CD8-positive, alpha-beta memory T cell (primary cell): Measurements from ENCODE around the gene HMGXB3. TPM values are rescaled to one million over a fixed set of nuclear protein-coding genes. Genes with fewer than 3 reads are reported as not detected.
A peak's percentile ranks its signal among the peaks of the same experiment; 100 is the strongest.
"Not testable (repeated sequence)": the region's sequence is repeated elsewhere in the genome, so short reads cannot be mapped to it uniquely, and the experiment has no call there.

ENCODE experiments used
- CTCF ChIA-PET: fragments of 350-600 bp; sonication (Branson Sonifier 250); formaldehyde crosslinking; loops from one replicate; lab custom pipeline; 2021; ENCODE audit warnings: antibody characterized with exemption; lab: Charles Lee
- POLR2A ChIA-PET: fragments of 350-600 bp; sonication (Branson Sonifier 250); formaldehyde crosslinking; loops from one replicate; lab custom pipeline; 2021; ENCODE audit warnings: antibody characterized with exemption; lab: Charles Lee
- DNase-seq, 5 donors: peaks; one replicate each; pipeline versions ENCODE4 v3.0.0 to v3.0.0-alpha.2; 2020 to 2022; ENCODE audit warnings: mixed read lengths in 1 of 5
- H3K27ac ChIP-seq: one replicate; pipeline ENCODE4 v1.7.0; 2013; ENCODE audit warnings: low read depth, mild to moderate bottlenecking, low read length, moderate library complexity
- H3K27me3 ChIP-seq: 2 replicates; pipeline ENCODE4 v1.7.0; 2013; ENCODE audit warnings: low read length, mild to moderate bottlenecking; ENCODE audit not compliant: insufficient read depth, poor library complexity, severe bottlenecking
- H3K36me3 ChIP-seq: 2 replicates; pipeline ENCODE4 v1.7.0; 2013; ENCODE audit warnings: mild to moderate bottlenecking, low read length, moderate library complexity; ENCODE audit not compliant: insufficient read depth
- H3K4me1 ChIP-seq: 2 replicates; pipeline ENCODE4 v1.7.0; 2013; ENCODE audit warnings: mild to moderate bottlenecking, low read length, moderate library complexity; ENCODE audit not compliant: insufficient read depth
- H3K4me3 ChIP-seq: 2 replicates; pipeline ENCODE4 v1.7.0; 2013; ENCODE audit warnings: mild to moderate bottlenecking, low read length
- H3K9me3 ChIP-seq: 2 replicates; pipeline ENCODE4 v1.7.0; 2013; ENCODE audit warnings: mild to moderate bottlenecking, low read length
- H3K27ac Mint-ChIP-seq, 8 donors: one replicate each; pipeline ENCODE4 v1.8.0; 2020 to 2021; ENCODE audit warnings: mixed read lengths in 8 of 8, mild to moderate bottlenecking in 6 of 8, inconsistent platforms in 3 of 8, moderate library complexity in 3 of 8
- H3K27me3 Mint-ChIP-seq, 2 donors: one replicate each; pipeline ENCODE4 v1.8.0; 2020 to 2021; ENCODE audit warnings: mixed read lengths in 2 of 2, mild to moderate bottlenecking in 1 of 2, moderate library complexity in 1 of 2
- H3K36me3 Mint-ChIP-seq, 3 donors: one replicate each; pipeline ENCODE4 v1.8.0; 2020 to 2021; ENCODE audit warnings: mixed read lengths in 3 of 3, inconsistent platforms in 1 of 3, mild to moderate bottlenecking in 1 of 3
- H3K4me1 Mint-ChIP-seq, 3 donors: one replicate each; pipeline ENCODE4 v1.8.0; 2020 to 2021; ENCODE audit warnings: mixed read lengths in 3 of 3, inconsistent platforms in 1 of 3, mild to moderate bottlenecking in 1 of 3
- H3K4me3 Mint-ChIP-seq, 7 donors: one replicate each; pipeline ENCODE4 v1.8.0; 2020 to 2021; ENCODE audit warnings: mixed read lengths in 7 of 7, mild to moderate bottlenecking in 6 of 7, moderate library complexity in 4 of 7, inconsistent platforms in 2 of 7
- H3K9me3 Mint-ChIP-seq, 5 donors: one replicate each; pipeline ENCODE4 v1.8.0; 2020 to 2022; ENCODE audit warnings: mixed read lengths in 5 of 5, mild to moderate bottlenecking in 3 of 5, moderate library complexity in 2 of 5, inconsistent platforms in 1 of 5
- polyA plus RNA-seq: library from polyadenylated mRNA; unstranded; fragments of 300-500 nt; fragmentation: Illumina TruSeq; gene quantifications from one replicate; pipeline ENCODE4 v1.2.3, GENCODE V29; 2021
- total RNA-seq, 2 experiments: library from RNA; stranded (reverse); gene quantifications; one replicate each; pipeline ENCODE4 v1.2.3, GENCODE V29; 2021

HMGXB3 gene
- total and polyA plus RNA-seq, 3 experiments from 2014 or later = 15.3 to 40.7 (median 36.8) TPM

DNA sequence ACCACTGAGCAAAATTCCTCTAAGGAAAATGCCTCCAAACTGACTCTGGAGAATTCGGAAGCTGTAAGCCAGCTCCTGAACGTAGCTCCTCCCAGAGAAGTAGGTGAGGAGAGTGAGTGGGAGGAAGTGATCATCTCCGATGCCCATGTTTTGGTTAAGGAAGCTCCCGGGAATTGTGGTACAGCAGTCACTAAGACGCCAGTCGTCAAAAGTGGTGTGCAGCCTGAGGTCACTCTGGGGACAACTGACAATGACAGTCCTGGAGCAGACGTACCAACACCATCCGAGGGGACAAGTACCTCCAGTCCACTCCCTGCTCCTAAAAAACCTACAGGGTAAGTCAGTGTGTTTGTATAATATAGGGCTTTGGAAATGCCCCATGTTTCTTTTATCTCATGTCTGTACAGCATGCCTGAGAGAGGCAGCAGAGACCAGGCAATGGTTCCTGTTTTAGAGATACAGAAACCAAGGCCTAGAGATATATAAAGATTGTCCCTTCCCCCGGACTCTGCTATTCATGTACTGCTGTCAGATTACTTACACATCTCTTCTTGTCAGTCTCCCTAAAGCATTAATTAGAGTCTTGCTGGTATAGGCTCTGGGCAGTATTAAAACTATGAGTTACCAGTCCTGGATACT is 23.9 kb downstream of the HMGXB3 start:
- CTCF ChIA-PET = no interaction called here

DNA sequence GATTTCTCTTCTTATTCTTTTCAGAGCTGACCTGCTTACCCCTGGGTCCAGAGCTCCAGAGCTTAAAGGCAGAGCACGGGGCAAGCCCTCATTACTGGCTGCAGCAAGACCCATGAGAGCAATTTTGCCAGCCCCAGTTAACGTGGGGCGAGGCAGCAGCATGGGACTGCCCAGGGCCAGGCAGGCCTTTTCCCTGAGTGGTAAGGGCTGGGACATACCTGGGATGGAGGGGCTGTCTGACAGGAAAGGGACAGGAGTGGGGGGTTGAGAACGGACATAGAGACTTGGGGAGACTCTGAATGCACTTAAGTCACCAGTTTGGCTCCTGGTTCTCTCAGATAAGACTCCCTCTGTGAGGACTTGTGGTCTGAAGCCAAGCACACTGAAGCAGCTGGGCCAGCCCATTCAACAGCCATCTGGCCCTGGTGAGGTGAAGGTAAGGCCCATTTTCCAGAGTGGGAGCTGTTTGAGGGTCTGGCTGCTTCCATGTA is 26.2 kb downstream of the HMGXB3 start:
- Mint-ChIP-seq H3K27ac (no peak overlapping the region), H3K36me3 (peaks cover 25 to 89% (median 30%) of the 10 kb centered on the region in 3 donors), H3K27me3 (no peaks in the 10 kb centered on the region), H3K4me1 (peaks cover 0 to 3% (median 0%) of the 10 kb centered on the region in 3 donors), H3K4me3 (no peak overlapping the region), H3K9me3 (no peaks in the 10 kb centered on the region)
- Histone ChIP-seq H3K36me3 (peaks cover 39% of the 10 kb centered on the region), H3K4me1 (no peaks in the 10 kb centered on the region), H3K27ac (no peak overlapping the region), H3K9me3 (no peaks in the 10 kb centered on the region), H3K4me3 (no peak overlapping the region), H3K27me3 (no peaks in the 10 kb centered on the region)
- ChIA-PET CTCF (no interaction called here), POLR2A (no interaction called here)
- no peak for DNase-seq

More for the DNA sequence above, 23.9 kb downstream of the HMGXB3 start:
- Mint-ChIP-seq H3K9me3 (no peaks in the 10 kb centered on the region), H3K27ac (no peak overlapping the region), H3K4me1 (peaks cover 0 to 3% (median 0%) of the 10 kb centered on the region in 3 donors), H3K27me3 (no peaks in the 10 kb centered on the region), H3K36me3 (peaks cover 17 to 91% (median 32%) of the 10 kb centered on the region in 3 donors), H3K4me3 (no peak overlapping the region)
- Histone ChIP-seq H3K27me3 (no peaks in the 10 kb centered on the region), H3K4me3 (no peak overlapping the region), H3K9me3 (no peaks in the 10 kb centered on the region), H3K4me1 (no peaks in the 10 kb centered on the region), H3K27ac (no peak overlapping the region), H3K36me3 (peaks cover 44% of the 10 kb centered on the region)
- POLR2A ChIA-PET = no interaction called here
- DNase-seq = no peak

DNA sequence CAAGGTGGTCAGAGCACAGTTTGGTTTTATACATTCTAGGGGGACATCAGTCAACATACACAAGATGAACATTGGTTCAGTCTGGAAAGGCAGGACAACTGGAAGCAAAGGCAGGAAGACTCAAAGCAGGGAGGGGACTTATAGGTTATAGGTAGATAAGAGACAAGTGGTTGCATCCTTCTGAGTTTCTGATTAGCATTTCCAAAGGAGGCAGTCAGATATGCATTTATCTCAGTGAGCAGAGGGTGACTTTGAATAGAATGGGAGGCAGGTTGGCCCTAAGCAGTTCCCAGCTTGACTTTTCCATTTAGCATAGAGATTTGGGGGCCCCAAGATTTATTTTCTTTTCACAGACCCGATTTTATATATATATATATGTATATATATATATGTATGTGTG is 27.5 kb downstream of the HMGXB3 start:
- H3K27ac Mint-ChIP-seq, POLR2A ChIA-PET, H3K27me3 Mint-ChIP-seq, CTCF ChIA-PET, H3K4me3 ChIP-seq, H3K4me1 Mint-ChIP-seq, H3K9me3 Mint-ChIP-seq, H3K4me3 Mint-ChIP-seq, H3K27ac ChIP-seq, H3K9me3 ChIP-seq, H3K27me3 ChIP-seq, DNase-seq, H3K4me1 ChIP-seq: not testable (repeated sequence)
- H3K36me3 Mint-ChIP-seq = peaks cover 26 to 91% (median 30%) of the 10 kb centered on the region in 3 donors
- peaks cover 50% of the 10 kb centered on the region for H3K36me3 ChIP-seq

DNA sequence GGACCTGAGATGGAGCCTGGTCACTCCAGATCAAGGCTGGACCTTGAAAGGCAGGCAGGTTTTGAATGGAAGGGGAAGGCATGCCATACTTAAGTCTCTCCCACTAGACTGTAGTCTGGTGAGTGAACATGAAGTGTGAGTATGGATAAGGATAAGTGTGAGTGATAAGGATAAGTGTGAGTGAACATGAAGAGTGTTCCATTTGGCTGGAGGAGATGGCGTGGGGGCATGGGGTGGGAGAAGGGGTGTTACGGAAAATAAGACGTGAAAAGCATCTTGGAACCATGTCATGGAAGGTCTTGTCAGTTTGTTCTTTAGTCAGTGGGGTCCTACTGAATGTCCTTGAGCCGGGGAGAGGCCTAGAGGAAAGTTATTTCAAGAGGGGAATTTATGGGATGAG is 32.8 kb downstream of the HMGXB3 start:
- no peak for DNase-seq
- no peaks in the 10 kb centered on the region for H3K4me1 Mint-ChIP-seq
- H3K9me3 Mint-ChIP-seq = no peaks in the 10 kb centered on the region
- H3K4me3 ChIP-seq = no peak overlapping the region
- no peak overlapping the region for H3K27ac Mint-ChIP-seq
- no peaks in the 10 kb centered on the region for H3K9me3 ChIP-seq
- no peaks in the 10 kb centered on the region for H3K27me3 ChIP-seq
- peaks cover 61% of the 10 kb centered on the region for H3K36me3 ChIP-seq
- no peak overlapping the region for H3K27ac ChIP-seq
- no peaks in the 10 kb centered on the region for H3K4me1 ChIP-seq
- H3K4me3 Mint-ChIP-seq = no peak overlapping the region
- no peaks in the 10 kb centered on the region for H3K27me3 Mint-ChIP-seq
- H3K36me3 Mint-ChIP-seq = peaks cover 41 to 96% (median 43%) of the 10 kb centered on the region in 3 donors
- ChIA-PET CTCF (no interaction called here), POLR2A (interaction anchor here (0.8 kb wide), 1 partner anchor 14 kb away, joined by 4 read pairs; no protein-coding TSS in a partner anchor)

DNA sequence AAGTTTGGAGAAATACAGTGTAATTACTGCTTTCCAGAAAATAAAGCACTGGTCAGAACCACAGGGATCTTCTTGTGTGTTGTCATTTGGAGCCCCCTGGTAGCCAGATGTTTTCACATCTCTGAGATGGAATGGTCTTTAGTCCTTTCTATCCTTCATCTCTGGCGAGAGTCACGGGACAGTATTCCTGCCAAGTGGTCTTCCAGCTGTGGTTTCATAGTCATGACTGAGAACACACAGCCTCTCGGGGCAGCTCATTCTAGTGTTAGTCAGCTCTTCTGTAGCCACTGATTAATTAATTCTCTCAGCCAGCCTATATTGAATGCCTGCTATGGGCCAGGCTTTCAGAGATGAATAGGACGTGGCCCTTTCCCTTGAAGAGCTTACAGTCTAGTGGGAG is 34.1 kb downstream of the HMGXB3 start:
- Histone ChIP-seq H3K4me3 (no peak overlapping the region), H3K9me3 (no peaks in the 10 kb centered on the region), H3K27me3 (no peaks in the 10 kb centered on the region), H3K4me1 (no peaks in the 10 kb centered on the region), H3K36me3 (peaks cover 58% of the 10 kb centered on the region), H3K27ac (no peak overlapping the region)
- ChIA-PET POLR2A (no interaction called here), CTCF (interaction anchor here (0.6 to 0.9 kb wide), 2 partner anchors 43 to 205 kb away, joined by 3 read pairs; no protein-coding TSS in a partner anchor)
- H3K36me3 Mint-ChIP-seq = peaks cover 40 to 95% (median 44%) of the 10 kb centered on the region in 3 donors
- no peak for DNase-seq
- H3K27ac Mint-ChIP-seq = peak overlapping the region in 1 of 8 donors; percentile 68
- H3K4me3 Mint-ChIP-seq = no peak overlapping the region
- no peaks in the 10 kb centered on the region for H3K4me1 Mint-ChIP-seq
- H3K9me3 Mint-ChIP-seq = no peaks in the 10 kb centered on the region
- no peaks in the 10 kb centered on the region for H3K27me3 Mint-ChIP-seq

DNA sequence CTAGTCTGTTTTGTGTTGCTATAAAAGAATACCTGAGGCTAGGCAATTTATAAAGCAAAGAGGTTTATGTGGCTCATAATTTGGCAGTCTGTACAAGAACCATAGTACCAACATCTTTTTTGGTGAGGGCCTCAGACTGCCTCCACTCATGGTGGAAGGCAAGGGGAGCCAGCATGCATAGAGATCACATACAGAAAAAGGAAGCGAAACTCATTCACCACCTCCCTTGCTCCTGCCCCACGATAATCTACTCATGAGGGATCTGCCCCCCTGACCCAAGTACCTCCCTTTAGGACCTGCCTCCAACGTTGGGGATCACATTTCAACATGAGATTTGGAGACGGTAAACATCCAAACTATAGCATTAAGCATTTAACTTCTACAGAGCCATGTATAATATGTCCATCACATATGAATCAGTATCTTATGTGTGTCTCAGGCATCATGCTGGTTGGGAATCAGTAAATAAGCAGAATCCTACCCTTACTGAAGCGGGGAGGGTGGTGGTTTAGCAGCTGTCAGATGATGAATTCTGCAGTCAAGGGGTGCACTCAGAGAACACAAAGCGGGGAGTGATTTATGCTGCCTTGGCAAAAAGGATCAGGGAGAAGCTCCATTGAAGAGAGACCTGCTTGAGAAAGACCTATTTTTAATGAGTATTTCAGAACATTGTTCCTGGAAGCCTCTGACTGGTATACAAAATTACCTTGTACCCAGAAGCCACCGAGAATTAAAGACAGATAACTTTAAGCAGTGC is 34.8 kb downstream of the HMGXB3 start:
- no peaks in the 10 kb centered on the region for H3K9me3 Mint-ChIP-seq
- no peaks in the 10 kb centered on the region for H3K27me3 ChIP-seq
- no peaks in the 10 kb centered on the region for H3K4me1 ChIP-seq
- no peaks in the 10 kb centered on the region for H3K4me1 Mint-ChIP-seq
- H3K36me3 ChIP-seq = peaks cover 58% of the 10 kb centered on the region
- no peak overlapping the region for H3K4me3 Mint-ChIP-seq
- POLR2A ChIA-PET = no interaction called here
- CTCF ChIA-PET = interaction anchor here (0.6 to 0.9 kb wide), 2 partner anchors 44 to 206 kb away, joined by 3 read pairs; no protein-coding TSS in a partner anchor
- DNase-seq = no peak
- H3K9me3 ChIP-seq = no peaks in the 10 kb centered on the region
- H3K27ac ChIP-seq = no peak overlapping the region
- H3K36me3 Mint-ChIP-seq = peaks cover 42 to 97% (median 47%) of the 10 kb centered on the region in 3 donors
- no peaks in the 10 kb centered on the region for H3K27me3 Mint-ChIP-seq
- peak overlapping the region in 2 of 8 donors; percentile 55 to 62 for H3K27ac Mint-ChIP-seq
- H3K4me3 ChIP-seq = no peak overlapping the region

DNA sequence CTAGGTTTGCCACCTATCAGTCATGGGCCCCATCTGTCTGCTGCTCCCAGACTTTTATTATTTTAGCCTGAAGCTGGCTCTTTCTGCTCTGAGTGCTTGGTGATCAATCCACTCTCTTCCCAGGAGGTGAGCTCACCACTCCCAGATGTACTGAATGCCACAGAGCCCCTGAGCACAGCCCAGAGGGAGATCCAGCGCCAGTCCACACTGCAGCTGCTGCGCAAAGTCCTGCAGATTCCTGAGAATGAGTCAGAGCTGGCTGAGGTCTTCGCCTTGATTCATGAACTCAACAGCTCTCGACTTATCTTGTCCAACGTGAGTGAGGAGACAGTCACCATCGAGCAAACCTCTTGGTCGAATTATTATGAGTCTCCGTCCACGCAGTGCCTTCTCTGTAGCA is 36.0 kb downstream of the HMGXB3 start:
- DNase-seq = no peak
- Histone ChIP-seq H3K4me1 (no peaks in the 10 kb centered on the region), H3K4me3 (no peak overlapping the region), H3K36me3 (peaks cover 59% of the 10 kb centered on the region), H3K27ac (no peak overlapping the region), H3K9me3 (no peaks in the 10 kb centered on the region), H3K27me3 (no peaks in the 10 kb centered on the region)
- Mint-ChIP-seq H3K4me1 (no peaks in the 10 kb centered on the region), H3K27ac (no peak overlapping the region), H3K27me3 (no peaks in the 10 kb centered on the region), H3K4me3 (no peak overlapping the region), H3K9me3 (no peaks in the 10 kb centered on the region), H3K36me3 (peaks cover 49 to 97% (median 50%) of the 10 kb centered on the region in 3 donors)
- ChIA-PET CTCF (interaction anchor here (0.7 kb wide), 1 partner anchor 49 kb away, joined by 3 read pairs; no protein-coding TSS in a partner anchor), POLR2A (interaction anchor here (0.5 kb wide), 1 partner anchor 461 kb away, joined by 4 read pairs; no protein-coding TSS in a partner anchor)

DNA sequence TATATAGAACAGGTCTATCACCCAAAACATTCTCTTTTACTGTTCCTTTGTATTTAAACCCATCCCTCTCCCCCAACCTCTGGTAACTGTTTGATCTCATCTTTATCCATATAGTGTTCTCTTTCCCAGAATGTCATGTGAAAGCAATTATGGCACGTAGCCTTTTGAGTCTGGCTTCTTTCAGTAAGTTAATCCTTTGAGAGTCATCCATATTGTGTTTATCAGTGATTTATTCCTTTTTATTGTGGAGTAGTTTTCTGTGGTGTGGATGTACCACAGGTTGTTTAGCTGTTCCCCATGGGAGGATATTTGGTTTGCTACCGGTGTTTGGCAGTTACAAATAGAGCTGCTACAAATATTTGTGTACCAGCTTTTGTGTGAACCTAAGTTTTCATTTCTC is 38.0 kb downstream of the HMGXB3 start:
- no peak overlapping the region for H3K27ac ChIP-seq
- no peaks in the 10 kb centered on the region for H3K9me3 ChIP-seq
- peaks cover 54 to 96% (median 56%) of the 10 kb centered on the region in 3 donors for H3K36me3 Mint-ChIP-seq
- no peak overlapping the region for H3K4me3 Mint-ChIP-seq
- no peak overlapping the region for H3K27ac Mint-ChIP-seq
- H3K27me3 Mint-ChIP-seq = no peaks in the 10 kb centered on the region
- CTCF ChIA-PET = no interaction called here
- H3K9me3 Mint-ChIP-seq = no peaks in the 10 kb centered on the region
- peaks cover 6% of the 10 kb centered on the region for H3K4me1 ChIP-seq
- peaks cover 58% of the 10 kb centered on the region for H3K36me3 ChIP-seq
- POLR2A ChIA-PET = no interaction called here
- no peak overlapping the region for H3K4me3 ChIP-seq
- H3K4me1 Mint-ChIP-seq = peaks cover 10 to 13% (median 11%) of the 10 kb centered on the region in 3 donors
- H3K27me3 ChIP-seq = no peaks in the 10 kb centered on the region
- DNase-seq = no peak
